SK-N-SH (cell line): ENCODE results near the gene NPEPL1.

Experiments
- CHD2 ChIP-seq: fragments of 150-350 bp; IDR thresholded peaks from 2 replicates; pipeline ENCODE4 v1.6.1; 2018; ENCODE audit warnings: low read length; ENCODE audit not compliant: partially characterized antibody
- CTCF ChIP-seq: fragments of 200-600 bp; sonication (generic); IDR thresholded peaks from 2 replicates; pipeline ENCODE4 v1.6.1; 2017; ENCODE audit warnings: antibody characterized with exemption, mild to moderate bottlenecking, moderate library complexity
- EP300 ChIP-seq, 2 experiments: IDR thresholded peaks; 2 replicates each; pipeline versions ENCODE4 v1.4.0 to v1.6.1; 2012; ENCODE audit warnings: borderline replicate concordance in 1 of 2, low read depth in 1 of 2, low read length in 1 of 2
- MXI1 ChIP-seq: IDR thresholded peaks from 2 replicates; pipeline ENCODE4 v1.6.1; 2012; ENCODE audit warnings: mild to moderate bottlenecking, low read depth, low read length, improper control_type of control experiment
- NRF1 ChIP-seq: IDR thresholded peaks from 2 replicates; pipeline ENCODE4 v1.6.1; 2012; ENCODE audit warnings: low read depth, mild to moderate bottlenecking, low read length
- POLR2AphosphoS5 ChIP-seq: IDR thresholded peaks from 2 replicates; pipeline ENCODE4 v1.6.1; 2012; ENCODE audit warnings: low read depth, low read length

- no peak for TF ChIP-seq EP300 (IDR thresholded peaks at IDR 0.05; ENCODE audit: borderline replicate concordance in 1 of 2, low read depth in 1 of 2, low read length in 1 of 2)
- no peak for TF ChIP-seq POLR2AphosphoS5
- no peak for TF ChIP-seq CTCF
- no peak for TF ChIP-seq CHD2
- no peak for TF ChIP-seq MXI1
- TF ChIP-seq NRF1: no peak
Measured at GRCh38 chr20:58718729-58719128, 26.1 kb downstream of the NPEPL1 start.
